Liver (tissue), 9 donors: Measurements from ENCODE around the gene IRF4. TPM values are rescaled to one million over a fixed set of nuclear protein-coding genes. Genes with fewer than 3 reads are reported as not detected.

Source experiments
- DNase-seq: peaks from one replicate; pipeline ENCODE4 v3.0.0-alpha.2; 2017; ENCODE audit warnings: low spot score
- H3K27ac ChIP-seq, 2 donors: one replicate each; pipeline ENCODE4 v1.7.0; 2013; ENCODE audit warnings: inconsistent platforms in 2 of 2, low read length in 2 of 2, control low read depth in 1 of 2, low read depth in 1 of 2, mild to moderate bottlenecking in 1 of 2
- H3K27me3 ChIP-seq, 4 donors: one replicate each; pipeline versions ENCODE4 v1.6.1 to v1.7.0; 2013; ENCODE audit warnings: low read length in 3 of 4, inconsistent platforms in 1 of 4, mild to moderate bottlenecking in 1 of 4, moderate library complexity in 1 of 4; ENCODE audit not compliant: control insufficient read depth in 4 of 4, insufficient read depth in 4 of 4
- H3K36me3 ChIP-seq, 4 donors: one replicate each; pipeline versions ENCODE4 v1.6.1 to v1.7.0; 2013; ENCODE audit warnings: low read length in 3 of 4, mild to moderate bottlenecking in 3 of 4, low read depth in 1 of 4, moderate library complexity in 1 of 4; ENCODE audit not compliant: control insufficient read depth in 4 of 4, insufficient read depth in 3 of 4
- H3K4me1 ChIP-seq, 4 donors: one replicate each; pipeline versions ENCODE4 v1.6.1 to v1.7.0; 2013; ENCODE audit warnings: low read length in 3 of 4, mild to moderate bottlenecking in 3 of 4, moderate library complexity in 1 of 4; ENCODE audit not compliant: control insufficient read depth in 4 of 4, insufficient read depth in 4 of 4
- H3K4me3 ChIP-seq, 3 donors: one replicate each; pipeline versions ENCODE4 v1.6.1 to v1.7.0; 2013; ENCODE audit warnings: low read length in 3 of 3, control low read depth in 1 of 3, low read depth in 1 of 3, mild to moderate bottlenecking in 1 of 3
- H3K9ac ChIP-seq, 2 donors: one replicate each; pipeline ENCODE4 v1.7.0; 2013; ENCODE audit warnings: low read length in 2 of 2, mild to moderate bottlenecking in 2 of 2, moderate library complexity in 2 of 2, control low read depth in 1 of 2, low read depth in 1 of 2
- H3K9me3 ChIP-seq, 4 donors: one replicate each; pipeline versions ENCODE4 v1.6.1 to v1.7.0; 2013; ENCODE audit warnings: low read length in 3 of 4; ENCODE audit not compliant: control insufficient read depth in 4 of 4
- EGR1 ChIP-seq, 2 donors: IDR thresholded peaks; 2 replicates each; pipeline ENCODE4 v1.6.1; 2016 to 2018; ENCODE audit warnings: antibody characterized with exemption in 2 of 2, low read depth in 2 of 2
- FOXA1 ChIP-seq: IDR thresholded peaks from 2 replicates; pipeline ENCODE4 v1.6.1; 2016; ENCODE audit warnings: antibody characterized with exemption
- FOXA2 ChIP-seq: IDR thresholded peaks from 2 replicates; pipeline ENCODE4 v1.6.1; 2016; ENCODE audit warnings: antibody characterized with exemption
- GABPA ChIP-seq, 2 donors: IDR thresholded peaks in 1 of 2; conservative IDR thresholded peaks in 1 of 2; 2 replicates each; pipeline ENCODE4 v1.6.1; 2016; ENCODE audit warnings: antibody characterized with exemption in 2 of 2, mild to moderate bottlenecking in 1 of 2, moderate library complexity in 1 of 2
- HNF4A ChIP-seq, 2 donors: conservative IDR thresholded peaks; 2 replicates each; pipeline ENCODE4 v1.6.1; 2016; ENCODE audit warnings: antibody characterized with exemption in 2 of 2, mild to moderate bottlenecking in 2 of 2
- HNF4G ChIP-seq: IDR thresholded peaks from 2 replicates; pipeline ENCODE4 v1.6.1; 2016; ENCODE audit warnings: antibody characterized with exemption
- JUND ChIP-seq, 2 donors: IDR thresholded peaks; 2 replicates each; pipeline ENCODE4 v1.6.1; 2016; ENCODE audit warnings: antibody characterized with exemption in 2 of 2
- NR2F2 ChIP-seq: IDR thresholded peaks from 2 replicates; pipeline ENCODE4 v1.6.1; 2016; ENCODE audit warnings: antibody characterized with exemption
- RXRA ChIP-seq, 2 donors: IDR thresholded peaks; 2 replicates each; pipeline ENCODE4 v1.6.1; 2017 to 2018; ENCODE audit warnings: antibody characterized with exemption in 2 of 2, mild to moderate bottlenecking in 1 of 2
- SP1 ChIP-seq: IDR thresholded peaks from 2 replicates; pipeline ENCODE4 v1.6.1; 2018; ENCODE audit warnings: antibody characterized with exemption, mild to moderate bottlenecking
- TAF1 ChIP-seq: conservative IDR thresholded peaks from 2 replicates; pipeline ENCODE4 v1.6.1; 2016; ENCODE audit warnings: antibody characterized with exemption, mild to moderate bottlenecking
- YY1 ChIP-seq: IDR thresholded peaks from 2 replicates; pipeline ENCODE4 v1.6.1; 2016; ENCODE audit warnings: antibody characterized with exemption, mild to moderate bottlenecking
- WGBS: extraction: QIAGEN DNeasy Blood & Tissue Kit; methylation state at CpG from one replicate; pipeline ENCODE4 v1.1.7; 2013; 5-methylcytosine and 5-hydroxymethylcytosine counted together
- polyA plus RNA-seq, 2 donors: library from polyadenylated mRNA; stranded (reverse) in 1 of 2; unstranded in 1 of 2; fragments of 200-250 nt in 1 of 2; fragments of >200 nt in 1 of 2; fragmentation: Nextera tagmentation in 1 of 2; extraction: Ambion mirVana in 1 of 2; gene quantifications; one replicate each; pipeline versions ENCODE4 v1.2.1 to v1.2.3, GENCODE V29; 2013 to 2015
- total RNA-seq, 2 donors: library from RNA; depleted of rRNA; stranded (reverse); fragments of >200 nt; gene quantifications; one replicate each; pipeline ENCODE4 v1.2.3, GENCODE V29; 2014
- TF ChIP-seq, protein P1 (sequence below): fragments of 150-350 bp; IDR thresholded peaks from 2 replicates; pipeline ENCODE4 v1.5.1; 2017; ENCODE audit warnings: improper control_type of control experiment, low read depth, low read length; ENCODE audit not compliant: missing input control
- TF ChIP-seq, protein P2 (sequence below): IDR thresholded peaks from 2 replicates; pipeline ENCODE4 v1.6.1; 2016; ENCODE audit warnings: antibody characterized with exemption
- TF ChIP-seq, protein P3 (sequence below): IDR thresholded peaks from 2 replicates; pipeline ENCODE4 v1.6.1; 2016; ENCODE audit warnings: antibody characterized with exemption
- TF ChIP-seq, protein P4 (sequence below): IDR thresholded peaks from 2 replicates; pipeline ENCODE4 v1.6.1; 2016; ENCODE audit warnings: antibody characterized with exemption, mild to moderate bottlenecking
- donor health status: healthy.
- donor health status: healthy.
- donor health status: healthy.
- donor health status: healthy.
- donor health status: healthy.

The IRF4 gene
- total and polyA plus RNA-seq, 4 donors: 0.68 to 1.6 (median 1.1) TPM

DNA sequence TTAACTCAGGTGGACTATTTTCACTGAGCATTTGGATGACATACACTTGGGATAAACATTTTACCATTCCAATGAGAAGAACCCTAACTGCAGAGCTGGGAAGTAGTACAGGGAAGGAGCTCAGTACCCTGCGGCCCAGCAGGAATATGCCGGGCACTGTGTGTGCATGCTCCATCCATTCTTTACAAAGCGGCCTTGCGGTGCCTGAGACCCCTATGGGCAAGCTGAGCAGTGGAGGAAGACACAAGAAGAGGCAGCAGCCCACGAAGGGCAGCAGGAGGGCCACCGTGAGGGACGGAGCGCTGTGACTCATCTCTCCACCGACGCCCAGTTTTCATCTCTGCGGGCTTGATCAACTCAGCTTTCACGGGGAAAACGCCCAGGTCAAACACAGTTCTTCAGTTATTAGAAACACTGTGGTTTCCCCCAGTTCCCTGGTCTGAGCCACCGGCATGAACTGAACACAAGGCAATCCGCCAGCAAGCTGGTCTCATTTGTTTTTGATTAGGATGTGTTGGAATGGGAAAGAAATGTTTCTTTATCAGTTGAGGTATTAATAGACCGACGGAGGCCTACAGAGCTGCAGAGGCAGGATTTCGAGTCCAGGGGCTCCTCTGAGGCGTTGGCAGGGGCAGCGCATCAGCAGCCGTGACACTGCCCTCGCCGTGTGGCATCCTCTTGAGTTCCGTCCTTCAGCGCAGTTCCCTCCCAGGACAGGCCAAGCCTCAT is 44.9 kb downstream of the IRF4 start:
- Histone ChIP-seq H3K27me3 (no peaks in the 10 kb centered on the region), H3K4me3 (no peak overlapping the region), H3K9ac (no peak overlapping the region), H3K36me3 (no peaks in the 10 kb centered on the region), H3K4me1 (no peaks in the 10 kb centered on the region), H3K9me3 (no peaks in the 10 kb centered on the region), H3K27ac (no peak overlapping the region)
- DNase-seq: no peak
- TF ChIP-seq, protein P1, sequence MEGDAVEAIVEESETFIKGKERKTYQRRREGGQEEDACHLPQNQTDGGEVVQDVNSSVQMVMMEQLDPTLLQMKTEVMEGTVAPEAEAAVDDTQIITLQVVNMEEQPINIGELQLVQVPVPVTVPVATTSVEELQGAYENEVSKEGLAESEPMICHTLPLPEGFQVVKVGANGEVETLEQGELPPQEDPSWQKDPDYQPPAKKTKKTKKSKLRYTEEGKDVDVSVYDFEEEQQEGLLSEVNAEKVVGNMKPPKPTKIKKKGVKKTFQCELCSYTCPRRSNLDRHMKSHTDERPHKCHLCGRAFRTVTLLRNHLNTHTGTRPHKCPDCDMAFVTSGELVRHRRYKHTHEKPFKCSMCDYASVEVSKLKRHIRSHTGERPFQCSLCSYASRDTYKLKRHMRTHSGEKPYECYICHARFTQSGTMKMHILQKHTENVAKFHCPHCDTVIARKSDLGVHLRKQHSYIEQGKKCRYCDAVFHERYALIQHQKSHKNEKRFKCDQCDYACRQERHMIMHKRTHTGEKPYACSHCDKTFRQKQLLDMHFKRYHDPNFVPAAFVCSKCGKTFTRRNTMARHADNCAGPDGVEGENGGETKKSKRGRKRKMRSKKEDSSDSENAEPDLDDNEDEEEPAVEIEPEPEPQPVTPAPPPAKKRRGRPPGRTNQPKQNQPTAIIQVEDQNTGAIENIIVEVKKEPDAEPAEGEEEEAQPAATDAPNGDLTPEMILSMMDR: no peak
- TF ChIP-seq TAF1: no peak
- TF ChIP-seq EGR1 (IDR thresholded peaks at IDR 0.05; ENCODE audit: low read depth in 2 of 2): no peak
- no peak for TF ChIP-seq HNF4A (conservative IDR thresholded peaks at IDR 0.05)
- TF ChIP-seq FOXA1: no peak
- TF ChIP-seq, protein P2, sequence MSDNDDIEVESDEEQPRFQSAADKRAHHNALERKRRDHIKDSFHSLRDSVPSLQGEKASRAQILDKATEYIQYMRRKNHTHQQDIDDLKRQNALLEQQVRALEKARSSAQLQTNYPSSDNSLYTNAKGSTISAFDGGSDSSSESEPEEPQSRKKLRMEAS: no peak
- no peak for TF ChIP-seq HNF4G
- no peak for TF ChIP-seq RXRA (IDR thresholded peaks at IDR 0.05)
- no peak for TF ChIP-seq JUND (IDR thresholded peaks at IDR 0.05)
- TF ChIP-seq, protein P3, sequence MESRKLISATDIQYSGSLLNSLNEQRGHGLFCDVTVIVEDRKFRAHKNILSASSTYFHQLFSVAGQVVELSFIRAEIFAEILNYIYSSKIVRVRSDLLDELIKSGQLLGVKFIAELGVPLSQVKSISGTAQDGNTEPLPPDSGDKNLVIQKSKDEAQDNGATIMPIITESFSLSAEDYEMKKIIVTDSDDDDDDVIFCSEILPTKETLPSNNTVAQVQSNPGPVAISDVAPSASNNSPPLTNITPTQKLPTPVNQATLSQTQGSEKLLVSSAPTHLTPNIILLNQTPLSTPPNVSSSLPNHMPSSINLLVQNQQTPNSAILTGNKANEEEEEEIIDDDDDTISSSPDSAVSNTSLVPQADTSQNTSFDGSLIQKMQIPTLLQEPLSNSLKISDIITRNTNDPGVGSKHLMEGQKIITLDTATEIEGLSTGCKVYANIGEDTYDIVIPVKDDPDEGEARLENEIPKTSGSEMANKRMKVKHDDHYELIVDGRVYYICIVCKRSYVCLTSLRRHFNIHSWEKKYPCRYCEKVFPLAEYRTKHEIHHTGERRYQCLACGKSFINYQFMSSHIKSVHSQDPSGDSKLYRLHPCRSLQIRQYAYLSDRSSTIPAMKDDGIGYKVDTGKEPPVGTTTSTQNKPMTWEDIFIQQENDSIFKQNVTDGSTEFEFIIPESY: no peak
- TF ChIP-seq YY1: no peak
- TF ChIP-seq, protein P4, sequence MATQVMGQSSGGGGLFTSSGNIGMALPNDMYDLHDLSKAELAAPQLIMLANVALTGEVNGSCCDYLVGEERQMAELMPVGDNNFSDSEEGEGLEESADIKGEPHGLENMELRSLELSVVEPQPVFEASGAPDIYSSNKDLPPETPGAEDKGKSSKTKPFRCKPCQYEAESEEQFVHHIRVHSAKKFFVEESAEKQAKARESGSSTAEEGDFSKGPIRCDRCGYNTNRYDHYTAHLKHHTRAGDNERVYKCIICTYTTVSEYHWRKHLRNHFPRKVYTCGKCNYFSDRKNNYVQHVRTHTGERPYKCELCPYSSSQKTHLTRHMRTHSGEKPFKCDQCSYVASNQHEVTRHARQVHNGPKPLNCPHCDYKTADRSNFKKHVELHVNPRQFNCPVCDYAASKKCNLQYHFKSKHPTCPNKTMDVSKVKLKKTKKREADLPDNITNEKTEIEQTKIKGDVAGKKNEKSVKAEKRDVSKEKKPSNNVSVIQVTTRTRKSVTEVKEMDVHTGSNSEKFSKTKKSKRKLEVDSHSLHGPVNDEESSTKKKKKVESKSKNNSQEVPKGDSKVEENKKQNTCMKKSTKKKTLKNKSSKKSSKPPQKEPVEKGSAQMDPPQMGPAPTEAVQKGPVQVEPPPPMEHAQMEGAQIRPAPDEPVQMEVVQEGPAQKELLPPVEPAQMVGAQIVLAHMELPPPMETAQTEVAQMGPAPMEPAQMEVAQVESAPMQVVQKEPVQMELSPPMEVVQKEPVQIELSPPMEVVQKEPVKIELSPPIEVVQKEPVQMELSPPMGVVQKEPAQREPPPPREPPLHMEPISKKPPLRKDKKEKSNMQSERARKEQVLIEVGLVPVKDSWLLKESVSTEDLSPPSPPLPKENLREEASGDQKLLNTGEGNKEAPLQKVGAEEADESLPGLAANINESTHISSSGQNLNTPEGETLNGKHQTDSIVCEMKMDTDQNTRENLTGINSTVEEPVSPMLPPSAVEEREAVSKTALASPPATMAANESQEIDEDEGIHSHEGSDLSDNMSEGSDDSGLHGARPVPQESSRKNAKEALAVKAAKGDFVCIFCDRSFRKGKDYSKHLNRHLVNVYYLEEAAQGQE: no peak
- 91% methylated on average over 25 of the region's 25 CpGs for WGBS

DNA sequence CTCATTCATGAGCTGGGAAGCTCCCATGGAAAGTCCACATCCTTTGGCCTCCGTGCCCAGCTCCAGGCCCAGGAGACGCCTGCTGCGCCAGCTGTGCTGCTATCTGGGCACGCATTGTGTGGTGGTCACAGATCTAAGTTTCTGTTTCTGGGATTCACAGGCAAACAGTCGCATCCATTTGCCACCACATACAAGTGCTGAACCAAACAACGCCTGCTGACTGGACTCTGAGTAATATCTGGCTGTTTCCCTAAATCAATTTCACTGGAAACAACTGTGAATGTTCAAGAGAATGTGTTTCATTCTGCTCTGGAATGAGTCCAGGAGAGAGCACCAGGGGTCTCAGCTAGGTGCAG is 45.5 kb downstream of the IRF4 start:
- 94% methylated on average over 6 of the region's 6 CpGs for WGBS
- no peak overlapping the region for H3K27ac ChIP-seq
- no peaks in the 10 kb centered on the region for H3K4me1 ChIP-seq
- no peak overlapping the region for H3K9ac ChIP-seq
- H3K36me3 ChIP-seq: no peaks in the 10 kb centered on the region
- no peaks in the 10 kb centered on the region for H3K27me3 ChIP-seq
- no peak overlapping the region for H3K4me3 ChIP-seq
- no peaks in the 10 kb centered on the region for H3K9me3 ChIP-seq
- no peak for DNase-seq
- TF ChIP-seq, protein P4: no peak
- TF ChIP-seq, protein P3: no peak
- no peak for TF ChIP-seq GABPA (IDR thresholded peaks at IDR 0.05 in 1 of 2, conservative IDR thresholded peaks at IDR 0.05 in 1 of 2)
- no peak for TF ChIP-seq EGR1 (IDR thresholded peaks at IDR 0.05; ENCODE audit: low read depth in 2 of 2)
- TF ChIP-seq NR2F2: no peak
- TF ChIP-seq HNF4G: no peak
- no peak for TF ChIP-seq SP1
- TF ChIP-seq TAF1: no peak
- no peak for TF ChIP-seq FOXA2
- no peak for TF ChIP-seq YY1
- TF ChIP-seq RXRA (IDR thresholded peaks at IDR 0.05): no peak
